GM10266 (cell line): ENCODE data around the gene SIPA1L3.
"Not testable (repeated sequence)": the region's sequence is repeated elsewhere in the genome, so short reads cannot be mapped to it uniquely, and the experiment has no call there.

Source experiments
- DNase-seq: peaks from one replicate; pipeline ENCODE4 v3.0.0; 2012; ENCODE audit errors: extremely low spot score
- CTCF ChIP-seq: IDR thresholded peaks from 2 replicates; pipeline ENCODE4 v1.5.1; 2012; ENCODE audit warnings: mild to moderate bottlenecking, low read depth; ENCODE audit not compliant: control insufficient read depth, insufficient read depth; ENCODE audit errors: missing control alignments

Gene SIPA1L3

GRCh38 chr19:37920591-37921450, 13.8 kb downstream of the SIPA1L3 start:
- no peak for DNase-seq
- TF ChIP-seq CTCF, result no peak

GRCh38 chr19:37924573-37924972, 17.6 kb downstream of the SIPA1L3 start:
- DNase-seq, result not testable (repeated sequence)

GRCh38 chr19:37925212-37925611, 18.2 kb downstream of the SIPA1L3 start:
- no peak for DNase-seq
- TF ChIP-seq CTCF, result no peak

- TF ChIP-seq CTCF, result no peak
- no peak for DNase-seq
These were observed 19.2 kb downstream of the SIPA1L3 start for GRCh38 chr19:37926255-37926654.

GRCh38 chr19:37926711-37927110, 19.7 kb downstream of the SIPA1L3 start:
- DNase-seq, result no peak
- TF ChIP-seq CTCF, result no peak

GRCh38 chr19:37928527-37929286, 21.7 kb downstream of the SIPA1L3 start:
- DNase-seq, result peak; percentile 66
- TF ChIP-seq CTCF, result no peak

- DNase-seq, result no peak
- no peak for TF ChIP-seq CTCF
These were observed 22.4 kb downstream of the SIPA1L3 start for GRCh38 chr19:37929355-37929923.
